ENCODE measurements around the gene MKX. TPM values are rescaled to one million over a fixed set of nuclear protein-coding genes. Genes with fewer than 3 reads are reported as not detected.

MKX gene
- total RNA-seq, 1 experiment from 2014 or later, result not detected

- Histone ChIP-seq H3K27me3 (ENCODE audit: control insufficient read depth, insufficient read depth, low read length) (no peaks in the 10 kb centered on the region), H3K27ac (ENCODE audit: low read length) (no peak overlapping the region), H3K4me1 (ENCODE audit: control insufficient read depth, insufficient read depth, low read length) (no peaks in the 10 kb centered on the region), H3K36me3 (ENCODE audit: control insufficient read depth, insufficient read depth, low read length) (no peaks in the 10 kb centered on the region; the same call in 1 of the 2 replicates), H3K4me3 (ENCODE audit: low read depth in 2 of 2, low read length in 2 of 2) (no peak overlapping the region), H3K9me3 (ENCODE audit: control insufficient read depth, insufficient read depth, low read depth, low read length) (no peaks in the 10 kb centered on the region)
- POLR2A ChIA-PET, result no interaction called here
- intact Hi-C loops (cut with micrococcal nuclease; ENCODE audit: unreplicated experiment), result no loop called here
- no peak for DNase-seq (ENCODE audit: low read depth, low spot score)
- BruUV-seq (replicated peaks), result no TSS peak
- in situ Hi-C loops (cut with HindIII; ENCODE audit: low pct_unique_long_range_greater_than_20kb, low sequenced_read_pairs), result no loop called here
- CTCF ChIA-PET, result no interaction called here
- ATAC-seq, result no peak
- no peak for TF ChIP-seq CTCF (IDR thresholded peaks at IDR 0.05)
- TF ChIP-seq TCF7L2 (IDR thresholded peaks at IDR 0.05; ENCODE audit: low read depth, low read length), result no peak
- TF ChIP-seq REST (IDR thresholded peaks at IDR 0.05; ENCODE audit: insufficient read depth in 1 of 2, low read depth in 2 of 2, low read length in 1 of 2), result no peak
- no peak for TF ChIP-seq POLR2AphosphoS5 (IDR thresholded peaks at IDR 0.05; ENCODE audit: low read depth, low read length)
- TF ChIP-seq SIN3A (IDR thresholded peaks at IDR 0.05; ENCODE audit: borderline replicate concordance, insufficient read depth, low read depth, low read length), result no peak
Measured at GRCh38 chr10:27728338-27728737, 17.3 kb downstream of the MKX start.

GRCh38 chr10:27724287-27724686 lies 21.3 kb downstream of the MKX start:
- no TSS peak for BruUV-seq (replicated peaks)
- intact Hi-C loops (cut with micrococcal nuclease; ENCODE audit: unreplicated experiment) (no loop called here), in situ Hi-C loops (cut with HindIII; ENCODE audit: low pct_unique_long_range_greater_than_20kb, low sequenced_read_pairs) (no loop called here)
- TF ChIP-seq CTCF (IDR thresholded peaks at IDR 0.05) (peak; percentile 21; the same call in 1 of the 2 replicates), POLR2AphosphoS5 (IDR thresholded peaks at IDR 0.05; ENCODE audit: low read depth, low read length) (no peak)
- Histone ChIP-seq H3K9me3 (ENCODE audit: control insufficient read depth, insufficient read depth, low read depth, low read length) (no peaks in the 10 kb centered on the region), H3K27ac (ENCODE audit: low read length) (no peak overlapping the region), H3K4me1 (ENCODE audit: control insufficient read depth, insufficient read depth, low read length) (no peaks in the 10 kb centered on the region), H3K27me3 (ENCODE audit: control insufficient read depth, insufficient read depth, low read length) (no peaks in the 10 kb centered on the region), H3K36me3 (ENCODE audit: control insufficient read depth, insufficient read depth, low read length) (no peaks in the 10 kb centered on the region; the same call in 1 of the 2 replicates), H3K4me3 (ENCODE audit: low read depth in 2 of 2, low read length in 2 of 2) (no peak overlapping the region)
- ATAC-seq (no peak), DNase-seq (ENCODE audit: low read depth, low spot score) (no peak)
- CTCF ChIA-PET, result no interaction called here
- POLR2A ChIA-PET, result no interaction called here

Data from Panc1 (cell line).